PFSK-1 (cell line): ENCODE data around the gene NKAIN2.

Experiments used
- FOXP2 ChIP-seq: optimal IDR thresholded peaks from 2 replicates; pipeline ENCODE3; 2011; ENCODE audit warnings: borderline replicate concordance, control low read depth, inconsistent platforms; ENCODE audit not compliant: insufficient read depth; ENCODE audit errors: extremely low read length, extremely low read depth
- POLR2AphosphoS5 ChIP-seq: IDR thresholded peaks from 2 replicates; pipeline ENCODE4 v1.6.1; 2012; ENCODE audit warnings: low read depth, mild to moderate bottlenecking, control low read depth, low read length, moderate library complexity
- REST ChIP-seq, 2 experiments: IDR thresholded peaks; 2 replicates each; pipeline versions ENCODE4 v1.6.1 to v1.8.0; 2011 to 2012; ENCODE audit warnings: low read depth in 2 of 2, low read length in 2 of 2, control low read depth in 1 of 2, inconsistent platforms in 1 of 2, mild to moderate bottlenecking in 1 of 2, moderate library complexity in 1 of 2; ENCODE audit not compliant: insufficient read depth in 1 of 2
- SIN3A ChIP-seq: IDR thresholded peaks from 2 replicates; pipeline ENCODE4 v1.6.1; 2012; ENCODE audit warnings: mild to moderate bottlenecking, low read length, moderate library complexity, borderline replicate concordance; ENCODE audit not compliant: insufficient read depth
- TAF1 ChIP-seq: IDR thresholded peaks from 2 replicates; pipeline ENCODE4 v1.6.1; 2012; ENCODE audit warnings: low read length, control low read depth, borderline replicate concordance; ENCODE audit not compliant: insufficient read depth

Gene NKAIN2

GRCh38 chr6:124446961-124447360, 643.3 kb downstream of the NKAIN2 start:
- TF ChIP-seq TAF1: no peak
- TF ChIP-seq FOXP2: no peak
- TF ChIP-seq SIN3A: no peak
- no peak for TF ChIP-seq POLR2AphosphoS5
- TF ChIP-seq REST (IDR thresholded peaks at IDR 0.05; ENCODE audit: insufficient read depth in 1 of 2, low read depth in 2 of 2, low read length in 2 of 2): no peak

- no peak for TF ChIP-seq FOXP2
- no peak for TF ChIP-seq POLR2AphosphoS5
- TF ChIP-seq TAF1: no peak
- no peak for TF ChIP-seq REST (IDR thresholded peaks at IDR 0.05; ENCODE audit: insufficient read depth in 1 of 2, low read depth in 2 of 2, low read length in 2 of 2)
- no peak for TF ChIP-seq SIN3A
Measured at GRCh38 chr6:124459268-124459667, 655.6 kb downstream of the NKAIN2 start.

GRCh38 chr6:124462750-124463149, 659.1 kb downstream of the NKAIN2 start:
- TF ChIP-seq FOXP2: no peak
- no peak for TF ChIP-seq POLR2AphosphoS5
- TF ChIP-seq REST (IDR thresholded peaks at IDR 0.05; ENCODE audit: insufficient read depth in 1 of 2, low read depth in 2 of 2, low read length in 2 of 2): no peak
- no peak for TF ChIP-seq TAF1
- no peak for TF ChIP-seq SIN3A

GRCh38 chr6:124463271-124463670, 659.6 kb downstream of the NKAIN2 start:
- TF ChIP-seq REST (IDR thresholded peaks at IDR 0.05; ENCODE audit: insufficient read depth in 1 of 2, low read depth in 2 of 2, low read length in 2 of 2): no peak
- no peak for TF ChIP-seq FOXP2
- no peak for TF ChIP-seq SIN3A
- TF ChIP-seq TAF1: no peak
- TF ChIP-seq POLR2AphosphoS5: no peak

DNA sequence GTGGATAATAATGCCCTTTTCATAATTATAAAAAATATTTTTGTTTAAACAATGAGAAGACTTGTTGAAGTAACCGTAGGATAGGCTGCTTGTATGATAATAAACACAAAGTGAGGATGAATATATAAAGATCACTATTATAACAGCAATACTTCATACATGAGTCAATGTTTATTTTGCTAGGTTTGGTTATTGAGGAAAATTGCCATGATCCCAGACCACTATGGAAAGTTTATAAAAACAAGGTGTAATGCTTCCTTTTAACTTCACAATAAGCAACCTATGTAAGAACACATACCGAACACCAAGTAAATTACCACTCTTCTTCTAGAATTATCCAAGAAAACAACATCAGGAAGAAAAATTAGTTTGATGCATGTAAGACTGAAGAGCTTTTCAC, 663.3 kb downstream of the NKAIN2 start:
- TF ChIP-seq REST (IDR thresholded peaks at IDR 0.05; ENCODE audit: insufficient read depth in 1 of 2, low read depth in 2 of 2, low read length in 2 of 2): no peak
- TF ChIP-seq TAF1: no peak
- TF ChIP-seq POLR2AphosphoS5: no peak
- no peak for TF ChIP-seq FOXP2
- no peak for TF ChIP-seq SIN3A
